Measurements from ENCODE around the gene HDAC11.

Gene HDAC11

DNA sequence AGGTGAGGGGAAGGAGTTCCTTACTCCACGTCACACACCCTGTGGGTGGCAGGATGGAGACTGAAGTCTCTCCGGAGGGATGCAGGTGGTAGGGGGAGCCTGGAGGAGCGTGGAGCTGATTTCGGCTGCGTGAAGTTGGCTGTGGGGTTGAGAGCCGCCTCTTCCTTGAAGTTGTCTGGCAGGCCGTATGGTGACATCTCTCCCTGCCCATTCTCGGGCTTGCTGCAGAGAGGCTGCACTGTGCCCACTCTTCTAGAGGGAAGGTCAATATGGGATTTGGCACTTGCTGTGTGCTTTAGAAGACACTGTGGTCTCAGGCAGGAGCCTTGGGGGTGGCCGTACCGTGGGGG, 55.4 kb downstream of the HDAC11 start:
- Histone ChIP-seq H3K27ac (ENCODE audit: low read length) (no peak overlapping the region), H2AFZ (ENCODE audit: low read depth, low read length) (no peak overlapping the region), H3K4me1 (ENCODE audit: low read length) (no peaks in the 10 kb centered on the region), H4K20me1 (ENCODE audit: insufficient read depth, low read length) (no peaks in the 10 kb centered on the region), H3K79me2 (ENCODE audit: low read length) (no peaks in the 10 kb centered on the region), H3K9me3 (ENCODE audit: insufficient read depth, low read length) (no peaks in the 10 kb centered on the region), H3K9ac (ENCODE audit: low read length) (no peak overlapping the region), H3K36me3 (replicated peaks; ENCODE audit: low read depth, low read length) (no peaks in the 10 kb centered on the region), H3K4me3 (ENCODE audit: low read length) (no peak overlapping the region), H3K27me3 (ENCODE audit: low read depth, low read length) (peaks cover 23% of the 10 kb centered on the region), H3K4me2 (ENCODE audit: low read length) (no peak overlapping the region)
- TF ChIP-seq EZH2phosphoT487 (IDR thresholded peaks at IDR 0.05; ENCODE audit: low read depth) = no peak
- TF ChIP-seq, protein P1, sequence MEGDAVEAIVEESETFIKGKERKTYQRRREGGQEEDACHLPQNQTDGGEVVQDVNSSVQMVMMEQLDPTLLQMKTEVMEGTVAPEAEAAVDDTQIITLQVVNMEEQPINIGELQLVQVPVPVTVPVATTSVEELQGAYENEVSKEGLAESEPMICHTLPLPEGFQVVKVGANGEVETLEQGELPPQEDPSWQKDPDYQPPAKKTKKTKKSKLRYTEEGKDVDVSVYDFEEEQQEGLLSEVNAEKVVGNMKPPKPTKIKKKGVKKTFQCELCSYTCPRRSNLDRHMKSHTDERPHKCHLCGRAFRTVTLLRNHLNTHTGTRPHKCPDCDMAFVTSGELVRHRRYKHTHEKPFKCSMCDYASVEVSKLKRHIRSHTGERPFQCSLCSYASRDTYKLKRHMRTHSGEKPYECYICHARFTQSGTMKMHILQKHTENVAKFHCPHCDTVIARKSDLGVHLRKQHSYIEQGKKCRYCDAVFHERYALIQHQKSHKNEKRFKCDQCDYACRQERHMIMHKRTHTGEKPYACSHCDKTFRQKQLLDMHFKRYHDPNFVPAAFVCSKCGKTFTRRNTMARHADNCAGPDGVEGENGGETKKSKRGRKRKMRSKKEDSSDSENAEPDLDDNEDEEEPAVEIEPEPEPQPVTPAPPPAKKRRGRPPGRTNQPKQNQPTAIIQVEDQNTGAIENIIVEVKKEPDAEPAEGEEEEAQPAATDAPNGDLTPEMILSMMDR (IDR thresholded peaks at IDR 0.05; ENCODE audit: low read depth, low read length) = no peak

DNA sequence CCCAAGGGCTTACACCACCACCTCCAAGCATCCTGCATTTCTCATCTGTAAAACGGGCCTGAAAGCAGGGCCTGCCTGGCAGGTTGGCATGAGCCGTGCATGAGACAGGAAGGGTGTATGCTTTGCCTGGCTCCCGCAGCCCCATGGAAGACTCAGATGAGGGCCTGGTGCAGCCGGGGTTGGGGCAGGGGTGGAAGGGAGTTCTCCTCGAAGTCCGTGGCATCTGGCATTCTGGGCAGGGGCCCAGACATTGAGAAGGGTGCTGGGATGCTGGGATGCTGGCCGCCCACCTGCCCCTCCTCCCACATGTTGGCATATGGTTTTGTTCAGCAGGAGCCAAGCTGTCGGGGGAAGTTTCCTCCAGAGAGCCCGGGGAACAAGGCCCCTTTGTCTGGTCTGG, 55.8 kb downstream of the HDAC11 start:
- Histone ChIP-seq H3K36me3 (replicated peaks; ENCODE audit: low read depth, low read length) (no peaks in the 10 kb centered on the region), H4K20me1 (ENCODE audit: insufficient read depth, low read length) (no peaks in the 10 kb centered on the region), H3K79me2 (ENCODE audit: low read length) (no peaks in the 10 kb centered on the region), H3K4me2 (ENCODE audit: low read length) (no peak overlapping the region), H3K9me3 (ENCODE audit: insufficient read depth, low read length) (no peaks in the 10 kb centered on the region), H3K27ac (ENCODE audit: low read length) (no peak overlapping the region), H2AFZ (ENCODE audit: low read depth, low read length) (no peak overlapping the region), H3K4me3 (ENCODE audit: low read length) (no peak overlapping the region), H3K4me1 (ENCODE audit: low read length) (no peaks in the 10 kb centered on the region), H3K27me3 (ENCODE audit: low read depth, low read length) (peaks cover 19% of the 10 kb centered on the region), H3K9ac (ENCODE audit: low read length) (no peak overlapping the region)
- TF ChIP-seq, protein P1 (IDR thresholded peaks at IDR 0.05; ENCODE audit: low read depth, low read length) = no peak
- TF ChIP-seq EZH2phosphoT487 (IDR thresholded peaks at IDR 0.05; ENCODE audit: low read depth) = no peak

DNA sequence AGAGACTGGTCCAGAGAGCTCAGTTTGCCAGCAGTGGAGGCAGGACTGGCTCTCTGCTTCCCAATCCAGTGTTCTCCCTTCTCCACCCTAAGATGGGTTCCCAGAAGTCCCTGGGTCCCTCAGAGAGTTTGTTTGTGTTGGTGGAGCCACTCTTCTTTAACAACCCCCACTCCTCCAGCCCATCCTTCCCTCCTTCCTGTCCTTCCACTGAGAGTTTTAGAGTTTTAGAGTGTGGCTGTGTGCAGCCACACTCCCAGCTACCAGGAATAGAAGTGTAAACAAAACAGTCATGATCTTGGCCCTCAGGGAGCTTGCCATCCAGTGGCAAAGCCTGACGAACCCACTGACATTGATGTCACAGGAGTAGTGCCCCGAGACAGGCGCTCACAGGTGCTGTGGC, 56.3 kb downstream of the HDAC11 start:
- H3K4me3 ChIP-seq (ENCODE audit: low read length) = no peak overlapping the region
- no peaks in the 10 kb centered on the region for H3K4me1 ChIP-seq (ENCODE audit: low read length)
- no peaks in the 10 kb centered on the region for H4K20me1 ChIP-seq (ENCODE audit: insufficient read depth, low read length)
- H3K9ac ChIP-seq (ENCODE audit: low read length) = no peak overlapping the region
- no peak overlapping the region for H3K4me2 ChIP-seq (ENCODE audit: low read length)
- H3K27ac ChIP-seq (ENCODE audit: low read length) = no peak overlapping the region
- no peak overlapping the region for H2AFZ ChIP-seq (ENCODE audit: low read depth, low read length)
- no peaks in the 10 kb centered on the region for H3K9me3 ChIP-seq (ENCODE audit: insufficient read depth, low read length)
- H3K79me2 ChIP-seq (ENCODE audit: low read length) = no peaks in the 10 kb centered on the region
- no peak for TF ChIP-seq EZH2phosphoT487 (IDR thresholded peaks at IDR 0.05; ENCODE audit: low read depth)
- TF ChIP-seq, protein P1 (IDR thresholded peaks at IDR 0.05; ENCODE audit: low read depth, low read length) = no peak
- H3K36me3 ChIP-seq (replicated peaks; ENCODE audit: low read depth, low read length) = no peaks in the 10 kb centered on the region
- H3K27me3 ChIP-seq (ENCODE audit: low read depth, low read length) = peaks cover 20% of the 10 kb centered on the region

DNA sequence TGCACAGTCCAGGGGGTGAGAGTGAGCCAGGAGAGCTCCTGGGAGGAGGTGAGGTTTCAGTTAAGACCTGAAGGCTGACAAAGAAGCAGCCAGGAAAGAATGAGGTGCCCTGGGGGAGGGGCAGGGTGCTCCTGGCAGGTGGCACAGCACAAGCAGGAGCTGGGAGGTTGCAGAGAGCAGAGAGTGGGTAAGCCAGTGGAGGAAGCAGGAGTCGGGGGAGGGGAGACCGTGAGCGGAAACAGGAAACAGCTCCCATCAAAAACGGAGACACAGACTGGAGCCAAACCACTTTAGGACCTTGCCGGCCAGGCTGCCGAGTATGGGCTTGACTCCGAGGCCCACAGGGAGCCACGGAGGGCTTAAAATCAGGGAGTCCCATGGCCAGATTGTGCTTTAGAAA, 56.7 kb downstream of the HDAC11 start:
- no peak for TF ChIP-seq EZH2phosphoT487 (IDR thresholded peaks at IDR 0.05; ENCODE audit: low read depth)
- TF ChIP-seq, protein P1 (IDR thresholded peaks at IDR 0.05; ENCODE audit: low read depth, low read length) = no peak
- H3K4me2 ChIP-seq (ENCODE audit: low read length) = no peak overlapping the region
- no peaks in the 10 kb centered on the region for H3K9me3 ChIP-seq (ENCODE audit: insufficient read depth, low read length)
- H3K36me3 ChIP-seq (replicated peaks; ENCODE audit: low read depth, low read length) = no peaks in the 10 kb centered on the region
- no peaks in the 10 kb centered on the region for H3K4me1 ChIP-seq (ENCODE audit: low read length)
- H2AFZ ChIP-seq (ENCODE audit: low read depth, low read length) = no peak overlapping the region
- H4K20me1 ChIP-seq (ENCODE audit: insufficient read depth, low read length) = no peaks in the 10 kb centered on the region
- H3K27me3 ChIP-seq (ENCODE audit: low read depth, low read length) = peaks cover 24% of the 10 kb centered on the region
- H3K4me3 ChIP-seq (ENCODE audit: low read length) = no peak overlapping the region
- no peaks in the 10 kb centered on the region for H3K79me2 ChIP-seq (ENCODE audit: low read length)
- no peak overlapping the region for H3K27ac ChIP-seq (ENCODE audit: low read length)
- H3K9ac ChIP-seq (ENCODE audit: low read length) = no peak overlapping the region

All from OCI-LY3 (cell line).